ENCODE data around the gene PDLIM7. TPM values are rescaled to one million over a fixed set of nuclear protein-coding genes. Genes with fewer than 3 reads are reported as not detected.

PDLIM7 gene
- total and polyA plus RNA-seq, 4 donors: 49.2 to 124 (median 83.5) TPM

DNA sequence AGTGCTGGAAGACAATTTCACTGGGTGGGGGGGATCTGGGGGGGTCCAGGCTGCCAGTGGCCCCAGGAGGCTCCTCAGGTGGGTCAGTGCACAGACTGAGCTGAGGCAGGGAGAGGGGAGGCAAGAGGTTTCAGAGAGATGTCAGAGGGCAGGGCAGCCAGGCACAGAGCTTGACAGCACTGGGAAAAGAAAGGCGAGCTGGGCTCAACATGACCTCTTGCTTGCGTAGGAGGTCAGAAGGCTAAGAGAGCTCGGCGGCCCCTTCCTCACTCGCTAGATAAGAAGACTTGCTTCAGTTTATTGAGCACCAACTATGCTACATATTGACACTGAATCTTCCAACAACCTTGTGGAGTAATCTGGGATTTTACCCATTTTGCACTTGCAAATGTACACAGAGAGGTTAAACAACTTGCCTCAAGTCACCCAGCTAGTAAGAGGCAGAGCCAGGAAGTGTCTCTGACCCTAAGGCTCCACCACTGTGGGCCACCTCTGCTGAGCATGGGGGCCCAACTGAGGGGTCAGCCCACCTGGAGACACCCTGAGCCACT, 3.5 kb downstream of the PDLIM7 start:
- 87 to 88% methylated on average over 5 of the region's 5 CpGs for WGBS, 2 donors
- H3K4me1 ChIP-seq (ENCODE audit: control insufficient read depth in 5 of 5, insufficient read depth in 5 of 5, low read length in 5 of 5): peaks cover 6 to 45% (median 26%) of the 10 kb centered on the region in 5 donors
- no peak for DNase-seq
- H3K27me3 ChIP-seq (ENCODE audit: control insufficient read depth in 3 of 3, insufficient read depth in 3 of 3, low read length in 2 of 3): no peaks in the 10 kb centered on the region
- peaks cover 5 to 31% (median 16%) of the 10 kb centered on the region in 4 donors for H3K36me3 ChIP-seq (ENCODE audit: control insufficient read depth in 4 of 4, insufficient read depth in 4 of 4, low read length in 4 of 4)
- no peak overlapping the region for H3K9ac ChIP-seq (ENCODE audit: insufficient read depth in 1 of 2, low read length in 2 of 2)
- H3K4me3 ChIP-seq: no peak overlapping the region
- no peak for ATAC-seq (ENCODE audit: insufficient read depth, low FRiP score)
- H3K9me3 ChIP-seq (ENCODE audit: control insufficient read depth in 4 of 4, insufficient read depth in 3 of 4, low read length in 3 of 4): no peaks in the 10 kb centered on the region
- H3K27ac ChIP-seq (ENCODE audit: low read depth in 1 of 2, low read length in 1 of 2): peak overlapping the region in 1 of 2 donors; percentile 48
- TF ChIP-seq, protein P1, sequence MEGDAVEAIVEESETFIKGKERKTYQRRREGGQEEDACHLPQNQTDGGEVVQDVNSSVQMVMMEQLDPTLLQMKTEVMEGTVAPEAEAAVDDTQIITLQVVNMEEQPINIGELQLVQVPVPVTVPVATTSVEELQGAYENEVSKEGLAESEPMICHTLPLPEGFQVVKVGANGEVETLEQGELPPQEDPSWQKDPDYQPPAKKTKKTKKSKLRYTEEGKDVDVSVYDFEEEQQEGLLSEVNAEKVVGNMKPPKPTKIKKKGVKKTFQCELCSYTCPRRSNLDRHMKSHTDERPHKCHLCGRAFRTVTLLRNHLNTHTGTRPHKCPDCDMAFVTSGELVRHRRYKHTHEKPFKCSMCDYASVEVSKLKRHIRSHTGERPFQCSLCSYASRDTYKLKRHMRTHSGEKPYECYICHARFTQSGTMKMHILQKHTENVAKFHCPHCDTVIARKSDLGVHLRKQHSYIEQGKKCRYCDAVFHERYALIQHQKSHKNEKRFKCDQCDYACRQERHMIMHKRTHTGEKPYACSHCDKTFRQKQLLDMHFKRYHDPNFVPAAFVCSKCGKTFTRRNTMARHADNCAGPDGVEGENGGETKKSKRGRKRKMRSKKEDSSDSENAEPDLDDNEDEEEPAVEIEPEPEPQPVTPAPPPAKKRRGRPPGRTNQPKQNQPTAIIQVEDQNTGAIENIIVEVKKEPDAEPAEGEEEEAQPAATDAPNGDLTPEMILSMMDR (IDR thresholded peaks at IDR 0.05; ENCODE audit: control extremely low read depth, extremely low read depth): no peak

DNA sequence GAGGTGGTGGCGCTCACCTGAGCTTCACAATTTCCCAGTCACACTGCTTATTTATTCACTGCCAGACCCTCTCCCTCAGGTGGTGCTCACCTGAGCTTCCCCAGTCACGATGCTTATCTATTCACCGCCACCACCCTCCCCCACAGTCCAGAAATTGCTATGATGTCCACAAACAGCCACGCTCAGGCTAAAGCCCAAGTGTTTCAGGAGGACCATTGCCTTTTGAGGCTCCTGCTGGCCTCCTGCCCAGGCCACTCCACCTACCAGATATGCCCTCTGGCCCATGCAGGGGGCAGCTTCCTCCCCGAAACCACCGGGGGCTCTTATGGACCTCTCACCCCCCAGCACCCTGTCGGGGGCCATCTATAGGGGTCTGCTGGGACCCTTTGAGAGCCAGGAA, 4.6 kb downstream of the PDLIM7 start:
- WGBS, 2 donors: 69 to 87% methylated on average over 7 of the region's 7 CpGs
- H3K4me3 ChIP-seq: no peak overlapping the region
- H3K27me3 ChIP-seq (ENCODE audit: control insufficient read depth in 3 of 3, insufficient read depth in 3 of 3, low read length in 2 of 3): no peaks in the 10 kb centered on the region
- TF ChIP-seq, protein P1 (IDR thresholded peaks at IDR 0.05; ENCODE audit: control extremely low read depth, extremely low read depth): no peak
- no peak for ATAC-seq (ENCODE audit: insufficient read depth, low FRiP score)
- DNase-seq: no peak
- H3K9ac ChIP-seq (ENCODE audit: insufficient read depth in 1 of 2, low read length in 2 of 2): no peak overlapping the region
- peaks cover 5 to 38% (median 21%) of the 10 kb centered on the region in 4 donors for H3K36me3 ChIP-seq (ENCODE audit: control insufficient read depth in 4 of 4, insufficient read depth in 4 of 4, low read length in 4 of 4)
- no peak overlapping the region for H3K27ac ChIP-seq (ENCODE audit: low read depth in 1 of 2, low read length in 1 of 2)
- no peaks in the 10 kb centered on the region for H3K9me3 ChIP-seq (ENCODE audit: control insufficient read depth in 4 of 4, insufficient read depth in 3 of 4, low read length in 3 of 4)
- peaks cover 6 to 37% (median 21%) of the 10 kb centered on the region in 5 donors for H3K4me1 ChIP-seq (ENCODE audit: control insufficient read depth in 5 of 5, insufficient read depth in 5 of 5, low read length in 5 of 5)

DNA sequence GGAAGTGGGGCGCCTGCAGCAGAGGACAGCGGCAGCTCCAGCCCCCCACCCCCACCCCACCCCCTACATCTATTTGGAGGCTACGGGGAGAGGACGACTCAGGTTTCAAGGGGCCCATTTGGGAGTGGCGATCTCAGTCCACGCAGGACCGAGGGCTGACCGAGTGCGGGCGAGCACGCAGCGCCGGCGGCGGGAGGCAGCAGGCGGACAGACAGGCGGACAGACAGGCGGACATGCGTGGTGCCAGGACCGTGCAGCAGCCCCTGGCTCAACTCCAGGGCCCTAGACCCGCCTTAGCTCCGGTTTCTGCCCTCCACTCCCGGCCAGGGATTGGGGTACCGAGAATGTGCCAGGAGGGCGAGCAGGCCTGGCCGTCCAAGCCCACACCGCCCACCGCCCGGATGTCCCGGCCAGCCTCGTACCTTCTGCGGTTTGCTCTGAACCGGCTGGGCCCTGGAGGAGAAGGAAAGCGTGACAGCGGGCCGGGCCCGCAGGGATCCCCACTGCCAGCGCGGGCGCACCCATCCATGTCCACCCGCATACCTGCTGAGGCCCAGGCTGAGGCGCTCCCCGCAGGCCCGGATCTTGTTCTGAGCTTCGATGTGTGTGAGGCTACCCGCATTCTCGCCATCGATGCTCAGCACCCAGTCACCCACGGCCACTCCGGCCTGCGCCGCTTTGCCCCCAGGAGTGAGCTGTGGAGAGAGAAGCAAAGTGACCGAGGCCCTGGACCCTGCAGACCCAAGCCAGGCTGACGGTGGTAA, 5.2 kb downstream of the PDLIM7 start:
- TF ChIP-seq, protein P1 (IDR thresholded peaks at IDR 0.05; ENCODE audit: control extremely low read depth, extremely low read depth): no peak
- H3K4me3 ChIP-seq: no peak overlapping the region
- H3K27me3 ChIP-seq (ENCODE audit: control insufficient read depth in 3 of 3, insufficient read depth in 3 of 3, low read length in 2 of 3): no peaks in the 10 kb centered on the region
- H3K4me1 ChIP-seq (ENCODE audit: control insufficient read depth in 5 of 5, insufficient read depth in 5 of 5, low read length in 5 of 5): peaks cover 6 to 36% (median 21%) of the 10 kb centered on the region in 5 donors
- 95 to 98% methylated on average over 53 to 54 of the region's 54 CpGs for WGBS, 2 donors
- H3K9ac ChIP-seq (ENCODE audit: insufficient read depth in 1 of 2, low read length in 2 of 2): no peak overlapping the region
- ATAC-seq (ENCODE audit: insufficient read depth, low FRiP score): no peak
- no peak overlapping the region for H3K27ac ChIP-seq (ENCODE audit: low read depth in 1 of 2, low read length in 1 of 2)
- peaks cover 0 to 1% (median 0%) of the 10 kb centered on the region in 4 donors for H3K9me3 ChIP-seq (ENCODE audit: control insufficient read depth in 4 of 4, insufficient read depth in 3 of 4, low read length in 3 of 4)
- no peak for DNase-seq
- H3K36me3 ChIP-seq (ENCODE audit: control insufficient read depth in 4 of 4, insufficient read depth in 4 of 4, low read length in 4 of 4): peaks cover 5 to 44% (median 24%) of the 10 kb centered on the region in 4 donors
